ENCODE data around the gene GAGE10.

Gene GAGE10

GRCh38 chrX:49303346-49303745, at the start of gene GAGE10:
Gene GAGE10 (plus strand): TSS chrX:49303646. CDS start chrX:49304860, 1,214 bp downstream.
- no peak for DNase-seq

GRCh38 chrX:49254639-49255038, 48.8 kb upstream of the GAGE10 start:
- DNase-seq = no peak

- no peak for DNase-seq
Measured at GRCh38 chrX:49256268-49256995, 47.0 kb upstream of the GAGE10 start.

GRCh38 chrX:49257074-49257790, 46.2 kb upstream of the GAGE10 start:
- no peak for DNase-seq

GRCh38 chrX:49257846-49258748, 45.3 kb upstream of the GAGE10 start:
- DNase-seq = no peak

GRCh38 chrX:49258749-49259124, 44.7 kb upstream of the GAGE10 start:
- DNase-seq = no peak

GRCh38 chrX:49260221-49260985, 43.0 kb upstream of the GAGE10 start:
- DNase-seq = peak; percentile 58

- DNase-seq = no peak
Measured at GRCh38 chrX:49262603-49263002, 40.8 kb upstream of the GAGE10 start.

GRCh38 chrX:49263631-49264030, 39.8 kb upstream of the GAGE10 start:
- no peak for DNase-seq

GRCh38 chrX:49264460-49264859, 39.0 kb upstream of the GAGE10 start, which contains the start of gene FOXP3:
Gene FOXP3 (minus strand): TSS chrX:49264710. CDS start chrX:49258505, 6,205 bp downstream.
- no peak for DNase-seq

GRCh38 chrX:49266523-49267445, 36.7 kb upstream of the GAGE10 start:
- no peak for DNase-seq

- DNase-seq = no peak
Measured at GRCh38 chrX:49268702-49269009, 34.8 kb upstream of the GAGE10 start.

GRCh38 chrX:49269010-49269766, 34.3 kb upstream of the GAGE10 start:
- DNase-seq = peak; percentile 89

- DNase-seq = no peak
Measured at GRCh38 chrX:49269767-49270248, 33.6 kb upstream of the GAGE10 start, which contains the start of gene PPP1R3F. Gene PPP1R3F (plus strand): TSS chrX:49269793. CDS start chrX:49269870, 77 bp downstream.

GRCh38 chrX:49270249-49270921, 33.1 kb upstream of the GAGE10 start:
- peak; percentile 32 for DNase-seq

GRCh38 chrX:49271341-49271740, 32.1 kb upstream of the GAGE10 start:
- peak; percentile 26 for DNase-seq

GRCh38 chrX:49272421-49272820, 31.0 kb upstream of the GAGE10 start:
- no peak for DNase-seq

GRCh38 chrX:49273181-49273727, 30.2 kb upstream of the GAGE10 start:
- no peak for DNase-seq

GRCh38 chrX:49276207-49276606, 27.2 kb upstream of the GAGE10 start:
- DNase-seq = no peak
